Upper lobe of left lung (tissue), 6 donors: ENCODE measurements around the gene MLLT6. TPM values are rescaled to one million over a fixed set of nuclear protein-coding genes. Genes with fewer than 3 reads are reported as not detected.

Experiments used
- ATAC-seq, 2 donors: fragments of 200-7000 bp; cut with Tn5 transposase; one replicate each; pipeline ENCODE4 v1.9.1; 2022; ENCODE audit warnings: mild to moderate bottlenecking in 2 of 2, moderate library complexity in 2 of 2; ENCODE audit not compliant: low FRiP score in 2 of 2
- DNase-seq, 2 donors: peaks; one replicate each; pipeline ENCODE4 v3.0.0-alpha.2; 2019 to 2020
- H3K27ac ChIP-seq, 4 donors: fragments of 200-600 bp; sonication (generic); one replicate each; pipeline ENCODE4 v1.5.1; 2016 to 2019
- H3K27me3 ChIP-seq, 4 donors: fragments of 200-600 bp; sonication (generic); one replicate each; pipeline ENCODE4 v1.5.1; 2017 to 2019
- H3K36me3 ChIP-seq, 4 donors: fragments of 200-600 bp; sonication (generic); one replicate each; pipeline ENCODE4 v1.5.1; 2016 to 2019
- H3K4me1 ChIP-seq, 4 donors: fragments of 200-600 bp; sonication (generic); one replicate each; pipeline ENCODE4 v1.5.1; 2018 to 2019
- H3K4me3 ChIP-seq, 4 donors: fragments of 200-600 bp; sonication (generic); one replicate each; pipeline ENCODE4 v1.5.1; 2017 to 2019; ENCODE audit warnings: mild to moderate bottlenecking in 2 of 4, moderate library complexity in 1 of 4
- H3K9me3 ChIP-seq, 4 donors: fragments of 200-600 bp; sonication (generic); one replicate each; pipeline ENCODE4 v1.5.1; 2018 to 2019
- CTCF ChIP-seq, 6 experiments: fragments of 450-650 bp in 4 of 6; fragments of 200-600 bp in 2 of 6; sonication (generic) in 2 of 6; IDR thresholded peaks; one replicate each; pipeline ENCODE4 v1.5.1; 2016 to 2019; ENCODE audit warnings: antibody characterized with exemption in 6 of 6
- EP300 ChIP-seq, 4 donors: sonication (generic); formaldehyde crosslinking; IDR thresholded peaks; one replicate each; pipeline ENCODE4 v1.5.1; 2017; ENCODE audit warnings: antibody characterized with exemption in 4 of 4, control low read depth in 2 of 4
- POLR2A ChIP-seq, 4 donors: fragments of 450-650 bp; IDR thresholded peaks; one replicate each; pipeline ENCODE4 v1.5.1; 2016 to 2017; ENCODE audit warnings: antibody characterized with exemption in 4 of 4, mild to moderate bottlenecking in 2 of 4
- POLR2AphosphoS5 ChIP-seq, 2 donors: sonication (generic); formaldehyde crosslinking; IDR thresholded peaks; one replicate each; pipeline ENCODE4 v1.5.1; 2017; ENCODE audit warnings: antibody characterized with exemption in 2 of 2
- WGBS, 2 donors: methylation state at CpG; one replicate each; pipeline ENCODE4 v1.1.5; 2017 to 2018; 5-methylcytosine and 5-hydroxymethylcytosine counted together
- total RNA-seq, 6 donors: library from RNA; depleted of rRNA in 4 of 6; stranded (reverse); fragments of >200 nt in 4 of 6; gene quantifications; one replicate each; pipeline versions ENCODE4 v1.1.0 to v1.2.1, GENCODE V29; 2016 to 2021
- donor health status: DM: no; HTN: no; CAD: no; lungs with moderate emphysema.
- donor health status: DM: no; HTN: yes; CAD: no; lungs with severe emphysema.

MLLT6 gene
- total RNA-seq, 6 donors from 2014 or later = 69.2 to 305 (median 122) TPM

GRCh38 chr17:38659415-38659814 lies 45.7 kb upstream of the MLLT6 start:
- DNase-seq (no peak), ATAC-seq (no peak)
- peaks cover 0 to 6% (median 0%) of the 10 kb centered on the region in 4 donors for H3K27me3 ChIP-seq
- no peaks in the 10 kb centered on the region for H3K9me3 ChIP-seq
- no peak overlapping the region for H3K4me3 ChIP-seq
- TF ChIP-seq CTCF (IDR thresholded peaks at IDR 0.05) (no peak), POLR2AphosphoS5 (IDR thresholded peaks at IDR 0.05) (no peak), EP300 (IDR thresholded peaks at IDR 0.05) (no peak), POLR2A (IDR thresholded peaks at IDR 0.05) (no peak)
- peaks cover 0 to 19% (median 2%) of the 10 kb centered on the region in 4 donors for H3K4me1 ChIP-seq
- 82 to 97% methylated on average over 6 to 7 of the region's 7 CpGs for WGBS, 2 donors
- H3K27ac ChIP-seq = no peak overlapping the region
- no peaks in the 10 kb centered on the region for H3K36me3 ChIP-seq

GRCh38 chr17:38660097-38661025 lies 44.7 kb upstream of the MLLT6 start:
- H3K27ac ChIP-seq = no peak overlapping the region
- peak; percentile 66 to 77 for ATAC-seq

GRCh38 chr17:38663125-38663751 lies 41.8 kb upstream of the MLLT6 start:
- Histone ChIP-seq H3K27me3 (no peaks in the 10 kb centered on the region), H3K4me3 (no peak overlapping the region), H3K27ac (no peak overlapping the region), H3K9me3 (no peaks in the 10 kb centered on the region), H3K4me1 (peaks cover 0 to 19% (median 2%) of the 10 kb centered on the region in 4 donors), H3K36me3 (no peaks in the 10 kb centered on the region)
- DNase-seq = peak in 1 of 2 donors; percentile 76
- WGBS, 2 donors = 26 to 32% methylated on average over 9 of the region's 9 CpGs
- peak; percentile 29 to 69 for ATAC-seq
- TF ChIP-seq EP300 (IDR thresholded peaks at IDR 0.05) = no peak
- TF ChIP-seq CTCF (IDR thresholded peaks at IDR 0.05) = peak in 5 of 6 experiments; percentile 53 to 77 (median 59)

More at GRCh38 chr17:38660097-38661025, 44.7 kb upstream of the MLLT6 start:
- Histone ChIP-seq H3K36me3 (no peaks in the 10 kb centered on the region), H3K4me3 (no peak overlapping the region), H3K27me3 (no peaks in the 10 kb centered on the region), H3K9me3 (no peaks in the 10 kb centered on the region), H3K4me1 (peaks cover 0 to 19% (median 2%) of the 10 kb centered on the region in 4 donors)
- TF ChIP-seq POLR2A (IDR thresholded peaks at IDR 0.05) (no peak), POLR2AphosphoS5 (IDR thresholded peaks at IDR 0.05) (no peak), EP300 (IDR thresholded peaks at IDR 0.05) (no peak), CTCF (IDR thresholded peaks at IDR 0.05) (no peak)
- peak in 1 of 2 donors; percentile 75 for DNase-seq
- WGBS, 2 donors = 67 to 71% methylated on average over 11 to 16 of the region's 16 CpGs

GRCh38 chr17:38663964-38664644 lies 41.0 kb upstream of the MLLT6 start:
- WGBS, 2 donors = 86 to 90% methylated on average over 9 of the region's 9 CpGs
- ATAC-seq = no peak

More at GRCh38 chr17:38663964-38664644, 41.0 kb upstream of the MLLT6 start:
- Histone ChIP-seq H3K27me3 (peaks cover 0 to 2% (median under 1%) of the 10 kb centered on the region in 4 donors), H3K36me3 (no peaks in the 10 kb centered on the region), H3K9me3 (no peaks in the 10 kb centered on the region), H3K27ac (no peak overlapping the region), H3K4me1 (peaks cover 0 to 11% (median under 1%) of the 10 kb centered on the region in 4 donors), H3K4me3 (no peak overlapping the region)
- TF ChIP-seq EP300 (IDR thresholded peaks at IDR 0.05) (no peak), POLR2AphosphoS5 (IDR thresholded peaks at IDR 0.05) (no peak), POLR2A (IDR thresholded peaks at IDR 0.05) (no peak), CTCF (IDR thresholded peaks at IDR 0.05) (no peak)
- DNase-seq = no peak
